Measurements from ENCODE around the gene NEK8. TPM values are rescaled to one million over a fixed set of nuclear protein-coding genes. Genes with fewer than 3 reads are reported as not detected.

NEK8 gene
- total and polyA plus RNA-seq, 9 of the 15 experiments (the other 6 are each of a cell fraction or from before 2014, with no cell fraction given): 0.98 to 16.6 (median 4.6) TPM

DNA sequence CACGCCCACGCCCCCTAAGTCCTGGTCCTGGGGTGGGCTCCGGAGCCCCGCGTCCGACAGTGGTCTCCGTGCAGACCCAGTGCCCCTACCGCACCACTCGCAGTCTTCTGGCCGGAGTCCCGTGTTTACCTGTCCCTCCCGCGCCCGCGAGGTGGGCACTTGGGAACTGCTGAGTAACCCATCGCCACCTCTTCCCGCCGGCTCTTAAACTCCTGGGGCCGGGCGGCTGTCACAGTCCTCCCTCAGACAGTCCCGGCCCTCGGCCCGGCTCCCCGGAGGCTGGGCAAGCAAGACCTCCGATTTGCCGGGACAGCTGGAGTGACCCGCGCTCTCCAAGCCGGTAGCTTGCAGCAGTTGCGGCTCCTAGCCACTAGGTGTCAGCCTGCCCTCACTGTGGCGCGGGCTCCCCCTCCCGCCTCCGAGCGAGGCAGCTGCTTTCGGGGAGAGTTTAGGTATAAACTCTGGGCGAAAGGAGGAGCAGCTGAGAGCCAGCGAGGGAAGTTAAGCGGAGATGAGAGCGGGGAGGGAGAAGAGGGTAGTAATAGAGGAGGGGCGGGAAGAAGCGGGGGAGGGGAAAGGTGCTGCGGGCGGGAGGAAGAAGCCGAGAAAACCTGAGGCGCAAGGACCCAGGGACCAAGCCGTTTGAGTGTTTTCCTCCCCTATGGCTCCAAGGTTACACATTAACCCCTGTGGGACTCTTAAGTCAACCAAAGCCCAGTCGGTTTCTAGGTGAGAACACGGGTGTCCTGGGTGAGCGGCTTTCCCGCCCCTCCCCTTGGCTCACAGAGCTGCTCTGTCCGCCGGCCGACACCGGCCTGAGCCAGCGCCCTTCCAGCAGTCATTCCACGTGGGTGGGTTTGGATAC, 1.7 kb upstream of the NEK8 start (continued):
- TF ChIP-seq, protein P1, sequence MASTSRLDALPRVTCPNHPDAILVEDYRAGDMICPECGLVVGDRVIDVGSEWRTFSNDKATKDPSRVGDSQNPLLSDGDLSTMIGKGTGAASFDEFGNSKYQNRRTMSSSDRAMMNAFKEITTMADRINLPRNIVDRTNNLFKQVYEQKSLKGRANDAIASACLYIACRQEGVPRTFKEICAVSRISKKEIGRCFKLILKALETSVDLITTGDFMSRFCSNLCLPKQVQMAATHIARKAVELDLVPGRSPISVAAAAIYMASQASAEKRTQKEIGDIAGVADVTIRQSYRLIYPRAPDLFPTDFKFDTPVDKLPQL (IDR thresholded peaks at IDR 0.05; ENCODE audit: extremely low read depth, insufficient read length): peak; percentile 14
- TF ChIP-seq, protein P2, sequence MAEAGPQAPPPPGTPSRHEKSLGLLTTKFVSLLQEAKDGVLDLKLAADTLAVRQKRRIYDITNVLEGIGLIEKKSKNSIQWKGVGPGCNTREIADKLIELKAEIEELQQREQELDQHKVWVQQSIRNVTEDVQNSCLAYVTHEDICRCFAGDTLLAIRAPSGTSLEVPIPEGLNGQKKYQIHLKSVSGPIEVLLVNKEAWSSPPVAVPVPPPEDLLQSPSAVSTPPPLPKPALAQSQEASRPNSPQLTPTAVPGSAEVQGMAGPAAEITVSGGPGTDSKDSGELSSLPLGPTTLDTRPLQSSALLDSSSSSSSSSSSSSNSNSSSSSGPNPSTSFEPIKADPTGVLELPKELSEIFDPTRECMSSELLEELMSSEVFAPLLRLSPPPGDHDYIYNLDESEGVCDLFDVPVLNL (CRISPR knock-in tag; IDR thresholded peaks at IDR 0.05; ENCODE audit: low read depth): 0 out of 2 replicates have a peak, but pooled peaks have one; percentile 42
- peak; percentile 91 for TF ChIP-seq STAG1 (CRISPR knock-in tag; IDR thresholded peaks at IDR 0.05; ENCODE audit: borderline replicate concordance)
- TF ChIP-seq, protein P3, sequence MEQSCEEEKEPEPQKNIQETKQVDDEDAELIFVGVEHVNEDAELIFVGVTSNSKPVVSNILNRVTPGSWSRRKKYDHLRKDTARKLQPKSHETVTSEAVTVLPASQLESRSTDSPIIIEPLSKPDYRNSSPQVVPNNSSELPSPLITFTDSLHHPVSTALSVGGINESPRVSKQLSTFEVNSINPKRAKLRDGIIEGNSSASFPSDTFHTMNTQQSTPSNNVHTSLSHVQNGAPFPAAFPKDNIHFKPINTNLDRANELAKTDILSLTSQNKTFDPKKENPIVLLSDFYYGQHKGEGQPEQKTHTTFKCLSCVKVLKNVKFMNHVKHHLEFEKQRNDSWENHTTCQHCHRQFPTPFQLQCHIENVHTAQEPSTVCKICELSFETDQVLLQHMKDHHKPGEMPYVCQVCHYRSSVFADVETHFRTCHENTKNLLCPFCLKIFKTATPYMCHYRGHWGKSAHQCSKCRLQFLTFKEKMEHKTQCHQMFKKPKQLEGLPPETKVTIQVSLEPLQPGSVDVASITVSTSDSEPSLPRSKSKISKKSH (CRISPR knock-in tag; IDR thresholded peaks at IDR 0.05): no peak
- peak; percentile 41 for TF ChIP-seq CCNT2 (IDR thresholded peaks at IDR 0.05; ENCODE audit: borderline replicate concordance, extremely low read depth, insufficient read length, low read depth, low read length)
- TF ChIP-seq, protein P4, sequence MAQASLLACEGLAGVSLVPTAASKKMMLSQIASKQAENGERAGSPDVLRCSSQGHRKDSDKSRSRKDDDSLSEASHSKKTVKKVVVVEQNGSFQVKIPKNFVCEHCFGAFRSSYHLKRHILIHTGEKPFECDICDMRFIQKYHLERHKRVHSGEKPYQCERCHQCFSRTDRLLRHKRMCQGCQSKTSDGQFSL (CRISPR knock-in tag; IDR thresholded peaks at IDR 0.05): peak; percentile 74
- TF ChIP-seq, protein P4 (tag; IDR thresholded peaks at IDR 0.05): peak in 1 of 2 experiments; percentile 57; a peak in 2 of 4 replicates
- TF ChIP-seq SMAD4 (CRISPR knock-in tag; conservative IDR thresholded peaks at IDR 0.05): 0 out of 2 replicates have a peak, but pooled peaks have one; percentile 21
- TF ChIP-seq, protein P5, sequence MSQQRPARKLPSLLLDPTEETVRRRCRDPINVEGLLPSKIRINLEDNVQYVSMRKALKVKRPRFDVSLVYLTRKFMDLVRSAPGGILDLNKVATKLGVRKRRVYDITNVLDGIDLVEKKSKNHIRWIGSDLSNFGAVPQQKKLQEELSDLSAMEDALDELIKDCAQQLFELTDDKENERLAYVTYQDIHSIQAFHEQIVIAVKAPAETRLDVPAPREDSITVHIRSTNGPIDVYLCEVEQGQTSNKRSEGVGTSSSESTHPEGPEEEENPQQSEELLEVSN (IDR thresholded peaks at IDR 0.05; ENCODE audit: borderline replicate concordance in 1 of 2, extremely low read depth in 1 of 2, insufficient read depth in 1 of 2, insufficient read length in 1 of 2, low read depth in 1 of 2, low read length in 1 of 2, poor library complexity in 1 of 2, severe bottlenecking in 1 of 2): peak; percentile 79 to 89
- no peak for TF ChIP-seq SLC30A9 (CRISPR knock-in tag; IDR thresholded peaks at IDR 0.05)
- TF ChIP-seq MCM5 (IDR thresholded peaks at IDR 0.05; ENCODE audit: low read depth): no peak
- TF ChIP-seq KDM5B (IDR thresholded peaks at IDR 0.05; ENCODE audit: insufficient replicate concordance, low read depth, low read length): peak; percentile 38
- TF ChIP-seq MBD2 (IDR thresholded peaks at IDR 0.05; ENCODE audit: borderline replicate concordance, low read depth): 0 out of 2 replicates have a peak, but pooled peaks have one; percentile 48
- TF ChIP-seq, protein P6, sequence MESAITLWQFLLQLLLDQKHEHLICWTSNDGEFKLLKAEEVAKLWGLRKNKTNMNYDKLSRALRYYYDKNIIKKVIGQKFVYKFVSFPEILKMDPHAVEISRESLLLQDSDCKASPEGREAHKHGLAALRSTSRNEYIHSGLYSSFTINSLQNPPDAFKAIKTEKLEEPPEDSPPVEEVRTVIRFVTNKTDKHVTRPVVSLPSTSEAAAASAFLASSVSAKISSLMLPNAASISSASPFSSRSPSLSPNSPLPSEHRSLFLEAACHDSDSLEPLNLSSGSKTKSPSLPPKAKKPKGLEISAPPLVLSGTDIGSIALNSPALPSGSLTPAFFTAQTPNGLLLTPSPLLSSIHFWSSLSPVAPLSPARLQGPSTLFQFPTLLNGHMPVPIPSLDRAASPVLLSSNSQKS (CRISPR knock-in tag; IDR thresholded peaks at IDR 0.05): no peak
- no peak for TF ChIP-seq ZNF121 (CRISPR knock-in tag; conservative IDR thresholded peaks at IDR 0.05)
- peak; percentile 77 to 81 for TF ChIP-seq NRF1 (conservative IDR thresholded peaks at IDR 0.05 in 1 of 2, IDR thresholded peaks at IDR 0.05 in 1 of 2)
- TF ChIP-seq CC2D1A (IDR thresholded peaks at IDR 0.05): peak; percentile 96
- TF ChIP-seq RAD21 (CRISPR knock-in tag; conservative IDR thresholded peaks at IDR 0.05 in 1 of 2, IDR thresholded peaks at IDR 0.05 in 1 of 2): peak; percentile 100

All from K562 (cell line).